Activated CD4-positive, alpha-beta T cell treated with anti-CD3 and anti-CD28 coated beads for 48 hours (primary cell): Measurements from ENCODE around the gene MRPL42.
"Not testable (repeated sequence)": the region's sequence is repeated elsewhere in the genome, so short reads cannot be mapped to it uniquely, and the experiment has no call there.

Experiments
- DNase-seq: peaks from one replicate; pipeline ENCODE4 v3.0.0-alpha.2; 2020

The MRPL42 gene

GRCh38 chr12:93550748-93551611, 83.7 kb downstream of the MRPL42 start:
- no peak for DNase-seq

- no peak for DNase-seq
These were observed 85.1 kb downstream of the MRPL42 start for GRCh38 chr12:93552427-93552826.

GRCh38 chr12:93557879-93558278, 90.6 kb downstream of the MRPL42 start:
- DNase-seq = not testable (repeated sequence)

GRCh38 chr12:93558685-93559084, 91.4 kb downstream of the MRPL42 start:
- DNase-seq = not testable (repeated sequence)

- no peak for DNase-seq
These were observed 96.7 kb downstream of the MRPL42 start for GRCh38 chr12:93563807-93564538.

GRCh38 chr12:93565760-93566159, 98.4 kb downstream of the MRPL42 start:
- DNase-seq = no peak
